Lower leg skin (tissue), 4 donors: Measurements from ENCODE around the gene KIAA0930. TPM values are rescaled to one million over a fixed set of nuclear protein-coding genes. Genes with fewer than 3 reads are reported as not detected.
A peak's percentile ranks its signal among the peaks of the same experiment; 100 is the strongest.

Experiments
- DNase-seq, 2 donors: peaks; one replicate each; pipeline ENCODE4 v3.0.0-alpha.2; 2019; ENCODE audit warnings: low spot score in 2 of 2
- H3K4me3 ChIP-seq: fragments of 200-600 bp; sonication (generic); 2 replicates; pipeline ENCODE4 v1.5.1; 2017; ENCODE audit warnings: mild to moderate bottlenecking, low read depth; ENCODE audit not compliant: poor library complexity, severe bottlenecking
- POLR2A ChIP-seq, 2 donors: fragments of 450-650 bp; IDR thresholded peaks; one replicate each; pipeline ENCODE4 v1.6.1; 2016 to 2017; ENCODE audit warnings: antibody characterized with exemption in 2 of 2, mild to moderate bottlenecking in 1 of 2, moderate library complexity in 1 of 2
- WGBS, 2 donors: methylation state at CpG; one replicate each; pipeline ENCODE4 v1.1.5; 2018; 5-methylcytosine and 5-hydroxymethylcytosine counted together
- intact Hi-C: fragments of 100-400 bp; cut with DNase I; formaldehyde crosslinking; loops from one replicate; pipeline ENCODE4 v1.15.0; 2023; ENCODE audit warnings: low total_unique reads
- total RNA-seq, 4 donors: library from RNA; depleted of rRNA; stranded (reverse); fragments of >200 nt; gene quantifications; one replicate each; pipeline ENCODE4 v1.1.0, GENCODE V29; 2016
- TF ChIP-seq, protein P1 (sequence below), 3 donors: fragments of 450-650 bp; IDR thresholded peaks; one replicate each; pipeline ENCODE4 v1.5.1; 2016; ENCODE audit warnings: antibody characterized with exemption in 3 of 3, mild to moderate bottlenecking in 3 of 3, moderate library complexity in 2 of 3

KIAA0930 gene
- total RNA-seq = 100 to 1,000 TPM in 1 of 4 donors, 10 to 100 TPM in 3; 47.6 to 143 (median 96.8) TPM

DNA sequence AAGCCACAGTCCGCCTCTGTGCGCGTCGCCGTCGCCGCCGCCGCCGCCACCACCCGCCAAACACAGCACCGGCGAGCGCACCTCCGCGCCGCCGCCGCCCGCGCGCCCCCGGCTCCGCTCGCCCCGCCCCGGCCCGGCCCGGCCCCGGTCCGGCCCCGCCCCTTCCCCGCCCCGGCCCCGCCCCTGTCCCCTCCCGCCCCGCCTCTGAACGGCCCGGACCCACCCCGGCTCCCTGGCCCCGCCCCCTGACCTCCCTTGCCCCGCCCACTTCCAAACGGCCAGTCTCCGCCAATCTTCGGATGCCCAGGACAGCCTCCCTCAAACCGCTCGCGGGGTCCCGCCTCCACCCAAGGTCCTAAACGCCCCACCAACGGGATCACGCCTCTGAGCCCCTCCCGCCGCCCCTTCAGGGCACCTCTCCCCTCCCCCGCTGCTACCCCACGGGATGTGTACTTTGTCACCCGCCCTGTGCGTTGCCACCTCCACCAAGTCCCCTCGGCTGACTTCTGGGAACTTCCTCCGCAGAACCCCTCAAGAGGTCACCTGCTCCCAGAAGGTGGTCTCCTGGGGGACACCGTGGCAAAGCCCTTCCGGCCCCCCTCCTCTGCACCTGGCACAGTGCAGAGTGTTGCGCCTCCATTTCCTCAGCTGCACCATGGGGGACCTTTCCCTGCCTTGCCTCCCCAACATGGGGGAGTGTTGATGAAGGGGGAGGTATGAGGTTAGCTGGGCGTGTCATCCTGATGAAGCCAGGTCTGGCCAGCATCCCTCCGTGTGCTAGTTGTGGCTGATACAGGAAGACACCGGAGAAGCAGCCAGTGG lies at the start of gene KIAA0930:
Gene KIAA0930, minus strand, starts transcription at position 85 of the 822 bp plus-strand sequence. CDS start 191 bp downstream, outside the sequence.
- TF ChIP-seq POLR2A (IDR thresholded peaks at IDR 0.05) = no peak
- TF ChIP-seq, protein P1, sequence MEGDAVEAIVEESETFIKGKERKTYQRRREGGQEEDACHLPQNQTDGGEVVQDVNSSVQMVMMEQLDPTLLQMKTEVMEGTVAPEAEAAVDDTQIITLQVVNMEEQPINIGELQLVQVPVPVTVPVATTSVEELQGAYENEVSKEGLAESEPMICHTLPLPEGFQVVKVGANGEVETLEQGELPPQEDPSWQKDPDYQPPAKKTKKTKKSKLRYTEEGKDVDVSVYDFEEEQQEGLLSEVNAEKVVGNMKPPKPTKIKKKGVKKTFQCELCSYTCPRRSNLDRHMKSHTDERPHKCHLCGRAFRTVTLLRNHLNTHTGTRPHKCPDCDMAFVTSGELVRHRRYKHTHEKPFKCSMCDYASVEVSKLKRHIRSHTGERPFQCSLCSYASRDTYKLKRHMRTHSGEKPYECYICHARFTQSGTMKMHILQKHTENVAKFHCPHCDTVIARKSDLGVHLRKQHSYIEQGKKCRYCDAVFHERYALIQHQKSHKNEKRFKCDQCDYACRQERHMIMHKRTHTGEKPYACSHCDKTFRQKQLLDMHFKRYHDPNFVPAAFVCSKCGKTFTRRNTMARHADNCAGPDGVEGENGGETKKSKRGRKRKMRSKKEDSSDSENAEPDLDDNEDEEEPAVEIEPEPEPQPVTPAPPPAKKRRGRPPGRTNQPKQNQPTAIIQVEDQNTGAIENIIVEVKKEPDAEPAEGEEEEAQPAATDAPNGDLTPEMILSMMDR (IDR thresholded peaks at IDR 0.05) = no peak
- WGBS, 2 donors = 21 to 23% methylated on average over 19 to 21 of the region's 66 CpGs
- intact Hi-C loops = no loop called here
- DNase-seq = peak; percentile 72 to 96
- H3K4me3 ChIP-seq = peak within 1 kb of the TSS; percentile 61

DNA sequence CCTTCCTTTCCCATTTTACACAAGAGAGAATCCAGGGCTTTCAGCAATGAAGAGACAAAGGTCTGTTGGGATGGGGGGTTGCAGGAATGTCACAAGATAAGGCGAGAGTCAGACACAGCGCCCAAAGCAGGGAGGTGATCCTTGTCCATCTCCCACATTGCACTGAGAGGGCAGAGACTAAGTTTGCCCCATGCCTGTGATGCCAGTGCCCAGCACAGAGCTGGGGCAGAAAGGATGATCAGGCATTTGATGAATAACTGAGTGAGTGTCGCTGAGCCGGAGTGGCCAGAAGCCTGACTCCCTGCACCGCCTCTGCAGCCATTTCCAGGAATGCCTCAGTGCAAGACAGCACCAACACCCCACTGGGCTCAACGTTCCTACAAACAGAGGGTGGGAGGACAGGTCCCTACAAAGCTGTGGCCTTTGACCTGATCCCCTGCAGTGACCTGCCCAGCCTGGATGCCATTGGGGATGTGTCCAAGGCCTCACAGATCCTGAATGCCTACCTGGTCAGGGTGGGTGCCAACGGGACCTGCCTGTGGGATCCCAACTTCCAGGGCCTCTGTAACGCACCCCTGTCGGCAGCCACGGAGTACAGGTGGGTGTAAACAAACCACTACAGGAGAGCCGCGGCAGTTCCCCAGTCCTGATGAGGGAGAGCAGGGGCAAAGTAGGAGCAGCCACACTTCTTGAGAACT lies 46.3 kb upstream of the KIAA0930 start:
- no peak for TF ChIP-seq POLR2A (IDR thresholded peaks at IDR 0.05)
- TF ChIP-seq, protein P1 (IDR thresholded peaks at IDR 0.05) = no peak
- DNase-seq = no peak
- 83% methylated on average over 10 to 12 of the region's 12 CpGs for WGBS, 2 donors
- intact Hi-C loops = no loop called here
- no peak overlapping the region for H3K4me3 ChIP-seq

DNA sequence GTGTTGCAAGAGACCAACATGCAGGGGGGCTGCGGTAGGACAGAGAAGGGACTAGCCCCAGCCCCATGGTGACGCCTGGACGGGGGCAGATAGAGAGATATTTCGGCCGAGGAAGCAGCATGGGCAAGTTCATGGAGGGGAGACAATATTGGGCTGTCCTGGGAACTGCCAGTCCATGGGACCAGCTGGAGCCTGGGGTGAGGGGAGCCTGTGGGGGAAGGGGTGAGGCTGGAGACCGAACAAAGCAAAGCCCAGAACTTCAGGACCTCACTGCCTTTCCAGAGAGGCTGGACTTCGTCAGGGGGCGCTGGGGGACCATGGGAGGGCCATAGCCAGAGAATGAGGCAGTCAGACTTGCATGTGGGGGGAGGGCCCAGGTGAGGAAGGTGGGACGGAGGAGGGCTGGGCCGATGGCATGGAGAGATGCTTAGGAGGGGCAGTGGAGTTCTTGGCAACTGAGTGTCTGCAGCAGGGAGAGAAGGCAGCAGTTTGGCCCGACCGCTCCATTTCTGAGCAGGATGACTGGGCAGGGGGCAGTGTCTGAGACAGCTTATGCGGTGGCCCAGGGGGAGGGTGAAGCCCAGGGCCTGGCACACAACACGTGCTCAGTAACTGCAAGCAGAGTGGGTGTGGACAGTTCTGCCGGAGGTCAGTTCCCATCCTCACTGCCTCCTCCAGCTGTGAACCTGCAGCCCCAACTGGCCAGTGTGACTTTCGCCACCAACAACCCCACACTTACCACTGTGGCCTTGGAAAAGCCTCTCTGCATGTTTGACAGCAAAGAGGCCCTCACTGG lies 44.8 kb upstream of the KIAA0930 start:
- no peak for DNase-seq
- intact Hi-C loops = no loop called here
- H3K4me3 ChIP-seq = no peak overlapping the region
- no peak for TF ChIP-seq POLR2A (IDR thresholded peaks at IDR 0.05)
- TF ChIP-seq, protein P1 (IDR thresholded peaks at IDR 0.05) = no peak
- WGBS, 2 donors = 68 to 71% methylated on average over 15 to 16 of the region's 16 CpGs

DNA sequence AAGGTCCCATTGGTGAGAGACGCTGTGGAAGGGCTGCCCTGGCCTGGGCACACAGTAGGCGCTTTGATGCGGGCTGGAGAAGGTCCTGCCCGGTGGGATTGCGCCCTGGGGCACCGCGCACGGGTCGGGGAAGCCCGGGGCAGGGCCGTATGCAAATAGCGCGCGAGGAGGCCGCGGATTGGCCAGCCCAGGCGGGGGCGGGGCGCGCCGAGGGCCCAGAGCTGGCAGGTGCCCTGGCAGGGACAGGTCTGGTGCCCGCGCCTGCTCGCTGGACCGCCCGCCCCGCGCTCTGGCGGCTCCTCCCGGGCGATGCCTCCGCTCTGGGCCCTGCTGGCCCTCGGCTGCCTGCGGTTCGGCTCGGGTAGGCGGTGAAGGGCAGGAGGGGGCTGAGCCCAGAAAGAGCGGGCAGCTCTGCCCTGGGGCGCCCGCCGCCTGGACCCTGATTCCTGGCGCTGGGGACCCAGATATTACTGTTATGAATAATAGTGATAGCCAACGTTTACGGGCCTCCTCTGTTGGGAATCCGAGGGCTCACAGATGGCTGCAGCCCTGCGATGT lies 44.1 kb upstream of the KIAA0930 start, which contains the start of gene UPK3A:
Gene UPK3A, plus strand, starts transcription at position 245 of the 558 bp plus-strand sequence. Its CDS starts 65 bp downstream, at position 310.
- intact Hi-C loops = no loop called here
- 21 to 36% methylated on average over 10 to 28 of the region's 46 CpGs for WGBS, 2 donors
- no peak for TF ChIP-seq POLR2A (IDR thresholded peaks at IDR 0.05)
- TF ChIP-seq, protein P1 (IDR thresholded peaks at IDR 0.05) = no peak
- no peak for DNase-seq
- H3K4me3 ChIP-seq = no peak within 1 kb of the TSS

DNA sequence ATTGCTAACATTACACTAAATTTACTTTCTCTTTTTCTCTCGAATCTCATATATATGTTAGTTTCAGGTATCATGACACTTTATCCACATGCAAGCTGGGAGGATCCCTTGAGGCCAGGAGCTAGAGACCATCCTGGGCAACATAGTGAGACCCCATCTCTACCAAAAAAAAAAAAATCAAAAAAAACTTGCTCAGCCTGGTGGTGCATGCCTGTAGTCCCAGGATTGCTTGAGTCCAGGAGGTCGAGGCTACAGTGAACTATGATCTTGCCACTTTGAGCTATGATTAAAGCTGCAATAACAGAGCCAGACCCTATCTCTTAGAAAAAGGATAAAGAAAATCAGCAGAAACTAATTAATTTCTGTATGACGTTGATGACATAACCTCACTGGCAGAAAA lies 40.3 kb upstream of the KIAA0930 start:
- intact Hi-C loops = no loop called here
- 74 to 84% methylated on average over 3 of the region's 3 CpGs for WGBS, 2 donors
- TF ChIP-seq, protein P1 (IDR thresholded peaks at IDR 0.05) = no peak
- TF ChIP-seq POLR2A (IDR thresholded peaks at IDR 0.05) = no peak
- DNase-seq = no peak
- H3K4me3 ChIP-seq = no peak overlapping the region
